Mucosa of descending colon (tissue), 3 donors: ENCODE results near the gene MRPL58. TPM values are rescaled to one million over a fixed set of nuclear protein-coding genes. Genes with fewer than 3 reads are reported as not detected.
A peak's percentile ranks its signal among the peaks of the same experiment; 100 is the strongest.

Experiments
- ATAC-seq: fragments of 200-7000 bp; cut with Tn5 transposase; one replicate; pipeline ENCODE4 v1.9.1; 2020; ENCODE audit warnings: mild to moderate bottlenecking, moderate library complexity
- DNase-seq, 3 donors: peaks; one replicate each; pipeline ENCODE4 v3.0.0-alpha.2; 2020
- H3K36me3 ChIP-seq: fragments of 200-600 bp; one replicate; pipeline ENCODE4 v1.8.0; 2021; ENCODE audit warnings: low read depth, mild to moderate bottlenecking
- H3K4me1 ChIP-seq: fragments of 200-600 bp; one replicate; pipeline ENCODE4 v1.8.0; 2021; ENCODE audit warnings: low read depth, mild to moderate bottlenecking
- H3K4me3 ChIP-seq: fragments of 200-600 bp; one replicate; pipeline ENCODE4 v1.8.0; 2021; ENCODE audit warnings: mild to moderate bottlenecking
- H3K9me3 ChIP-seq: fragments of 200-600 bp; one replicate; pipeline ENCODE4 v1.8.0; 2021; ENCODE audit warnings: mild to moderate bottlenecking
- intact Hi-C, 2 donors: fragments of 100-400 bp; cut with DNase I in 1 of 2; cut with micrococcal nuclease in 1 of 2; formaldehyde crosslinking; loops; one replicate each; pipeline versions ENCODE4 v1.11.0 to v1.11.1; 2022; cut with DNase I, micrococcal nuclease
- total RNA-seq, 3 donors: library from RNA; stranded (reverse); fragmentation: NEBNext Ultra II Directional in 2 of 3; extraction: Animal tissue kit (Norgen Biotek cat#: 25700) in 2 of 3; gene quantifications; one replicate each; pipeline versions ENCODE4 v1.2.1 to v1.2.4, GENCODE V29; 2021 to 2023
- TF ChIP-seq, protein P1 (sequence below): fragments of 200-600 bp; IDR thresholded peaks from one replicate; pipeline ENCODE4 v1.8.0; 2022; ENCODE audit warnings: antibody characterized with exemption, mild to moderate bottlenecking
- donor health status: DM: no; HTN: no; CAD: no; lungs with moderate emphysema.
- donor health status: DM: no; HTN: no; CAD: no.
- donor health status: DM: no; HTN: yes; CAD: no.

The MRPL58 gene
- total RNA-seq, 3 donors from 2014 or later, result 24.7 to 32.9 (median 25.4) TPM

DNA sequence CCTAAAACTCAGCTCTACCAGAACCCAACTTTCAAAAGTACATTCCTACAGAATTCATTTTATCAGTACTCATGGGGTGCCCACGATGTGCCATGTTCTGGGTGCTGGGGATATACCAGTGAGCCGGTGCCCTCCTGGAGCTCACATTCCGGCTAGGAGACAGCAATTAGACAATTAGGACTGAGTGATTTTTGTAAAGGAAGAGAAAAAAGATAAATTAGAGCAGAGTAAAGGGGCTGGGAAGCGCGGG lies 449 bp upstream of the MRPL58 start:
- Histone ChIP-seq H3K36me3 (no peaks in the 10 kb centered on the region), H3K4me3 (no peak overlapping the region), H3K4me1 (peaks cover 20% of the 10 kb centered on the region), H3K9me3 (no peaks in the 10 kb centered on the region)
- intact Hi-C loops, result no loop called here
- ATAC-seq (no peak), DNase-seq (no peak)
- TF ChIP-seq, protein P1, sequence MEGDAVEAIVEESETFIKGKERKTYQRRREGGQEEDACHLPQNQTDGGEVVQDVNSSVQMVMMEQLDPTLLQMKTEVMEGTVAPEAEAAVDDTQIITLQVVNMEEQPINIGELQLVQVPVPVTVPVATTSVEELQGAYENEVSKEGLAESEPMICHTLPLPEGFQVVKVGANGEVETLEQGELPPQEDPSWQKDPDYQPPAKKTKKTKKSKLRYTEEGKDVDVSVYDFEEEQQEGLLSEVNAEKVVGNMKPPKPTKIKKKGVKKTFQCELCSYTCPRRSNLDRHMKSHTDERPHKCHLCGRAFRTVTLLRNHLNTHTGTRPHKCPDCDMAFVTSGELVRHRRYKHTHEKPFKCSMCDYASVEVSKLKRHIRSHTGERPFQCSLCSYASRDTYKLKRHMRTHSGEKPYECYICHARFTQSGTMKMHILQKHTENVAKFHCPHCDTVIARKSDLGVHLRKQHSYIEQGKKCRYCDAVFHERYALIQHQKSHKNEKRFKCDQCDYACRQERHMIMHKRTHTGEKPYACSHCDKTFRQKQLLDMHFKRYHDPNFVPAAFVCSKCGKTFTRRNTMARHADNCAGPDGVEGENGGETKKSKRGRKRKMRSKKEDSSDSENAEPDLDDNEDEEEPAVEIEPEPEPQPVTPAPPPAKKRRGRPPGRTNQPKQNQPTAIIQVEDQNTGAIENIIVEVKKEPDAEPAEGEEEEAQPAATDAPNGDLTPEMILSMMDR, result no peak

DNA sequence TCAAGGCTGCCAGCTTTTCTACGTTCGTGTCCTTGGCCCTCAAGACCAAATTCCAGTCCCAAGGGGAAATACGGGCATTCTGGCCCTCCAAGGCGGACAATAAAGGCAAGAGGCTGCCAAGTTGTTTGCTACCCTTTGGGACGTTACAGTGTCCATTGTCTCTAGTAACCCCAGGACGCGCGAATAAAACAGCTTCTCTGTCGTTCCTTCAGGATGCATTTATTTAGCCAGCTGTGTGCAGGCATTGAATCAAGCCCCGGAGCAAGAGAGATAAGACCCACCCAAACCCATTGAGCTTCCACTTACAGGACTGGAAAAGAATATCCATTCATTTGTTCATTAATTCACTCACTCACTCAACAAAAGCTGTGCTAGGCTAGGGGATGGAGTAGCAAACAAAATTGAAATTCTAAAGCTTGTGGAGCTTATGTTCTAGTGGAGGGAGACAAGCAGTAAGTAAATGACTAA lies 656 bp downstream of the MRPL58 start:
- TF ChIP-seq, protein P1, result no peak
- intact Hi-C loops, result no loop called here
- ATAC-seq, result no peak

GRCh38 chr17:75019146-75019545 lies 6.7 kb downstream of the MRPL58 start:
- TF ChIP-seq, protein P1, result no peak
- H3K9me3 ChIP-seq, result no peaks in the 10 kb centered on the region
- H3K4me3 ChIP-seq, result no peak overlapping the region
- H3K4me1 ChIP-seq, result no peaks in the 10 kb centered on the region
- no peaks in the 10 kb centered on the region for H3K36me3 ChIP-seq
- ATAC-seq, result no peak
- no peak for DNase-seq
- intact Hi-C loops, result no loop called here

More for the DNA sequence above, 656 bp downstream of the MRPL58 start:
- DNase-seq, result no peak
- Histone ChIP-seq H3K36me3 (no peaks in the 10 kb centered on the region), H3K4me3 (peak overlapping the region; percentile 49), H3K4me1 (peaks cover 20% of the 10 kb centered on the region), H3K9me3 (no peaks in the 10 kb centered on the region)

GRCh38 chr17:75019710-75020109 lies 7.2 kb downstream of the MRPL58 start:
- Histone ChIP-seq H3K9me3 (no peaks in the 10 kb centered on the region), H3K36me3 (no peaks in the 10 kb centered on the region), H3K4me1 (no peaks in the 10 kb centered on the region), H3K4me3 (no peak overlapping the region)
- ATAC-seq (no peak), DNase-seq (no peak)
- TF ChIP-seq, protein P1, result no peak
- intact Hi-C loops, result no loop called here

- Histone ChIP-seq H3K4me3 (no peak overlapping the region), H3K9me3 (no peaks in the 10 kb centered on the region), H3K36me3 (no peaks in the 10 kb centered on the region), H3K4me1 (no peaks in the 10 kb centered on the region)
- no peak for ATAC-seq
- intact Hi-C loops, result no loop called here
- TF ChIP-seq, protein P1, result no peak
- DNase-seq, result no peak
These were observed 8.1 kb downstream of the MRPL58 start for GRCh38 chr17:75020331-75021110.
